Measurements from ENCODE around the gene RNF19B.
"Not testable (repeated sequence)": the region's sequence is repeated elsewhere in the genome, so short reads cannot be mapped to it uniquely, and the experiment has no call there.

RNF19B gene

GRCh38 chr1:32928715-32929114 lies 35.9 kb downstream of the RNF19B start:
- DNase-seq (ENCODE audit: low read depth) = no peak

- DNase-seq (ENCODE audit: low read depth) = no peak
These were observed 36.3 kb downstream of the RNF19B start for GRCh38 chr1:32928285-32928684.

GRCh38 chr1:32927441-32927840 lies 37.2 kb downstream of the RNF19B start:
- no peak for DNase-seq (ENCODE audit: low read depth)

GRCh38 chr1:32926562-32926961 lies 38.0 kb downstream of the RNF19B start:
- no peak for DNase-seq (ENCODE audit: low read depth)

GRCh38 chr1:32925403-32926162 lies 39.0 kb downstream of the RNF19B start:
- DNase-seq (ENCODE audit: low read depth) = no peak

- no peak for DNase-seq (ENCODE audit: low read depth)
These were observed 39.7 kb downstream of the RNF19B start for GRCh38 chr1:32924881-32925344.

GRCh38 chr1:32920833-32921232 lies 43.8 kb downstream of the RNF19B start:
- DNase-seq (ENCODE audit: low read depth) = no peak

- DNase-seq (ENCODE audit: low read depth) = no peak
These were observed 44.5 kb downstream of the RNF19B start for GRCh38 chr1:32919811-32920733.

- DNase-seq (ENCODE audit: low read depth) = no peak
These were observed 46.4 kb downstream of the RNF19B start for GRCh38 chr1:32918179-32918578.

- DNase-seq (ENCODE audit: low read depth) = no peak
These were observed 47.1 kb downstream of the RNF19B start for GRCh38 chr1:32917521-32917920.

- no peak for DNase-seq (ENCODE audit: low read depth)
These were observed 48.6 kb downstream of the RNF19B start for GRCh38 chr1:32915766-32916706.

GRCh38 chr1:32910319-32910718 lies 54.3 kb downstream of the RNF19B start:
- DNase-seq (ENCODE audit: low read depth) = no peak

GRCh38 chr1:32907435-32907834 lies 57.2 kb downstream of the RNF19B start:
- DNase-seq (ENCODE audit: low read depth) = no peak

- no peak for DNase-seq (ENCODE audit: low read depth)
These were observed 58.0 kb downstream of the RNF19B start for GRCh38 chr1:32906654-32907053.

GRCh38 chr1:32905588-32905987 lies 59.0 kb downstream of the RNF19B start:
- not testable (repeated sequence) for DNase-seq (ENCODE audit: low read depth)

GRCh38 chr1:32904797-32905196 lies 59.8 kb downstream of the RNF19B start:
- no peak for DNase-seq (ENCODE audit: low read depth)

GRCh38 chr1:32903991-32904785 lies 60.4 kb downstream of the RNF19B start:
- DNase-seq (ENCODE audit: low read depth) = no peak

- no peak for DNase-seq (ENCODE audit: low read depth)
These were observed 62.1 kb downstream of the RNF19B start for GRCh38 chr1:32902535-32902920.

GRCh38 chr1:32901823-32902534 lies 62.6 kb downstream of the RNF19B start:
- DNase-seq (ENCODE audit: low read depth) = no peak

All from T follicular helper cell (primary cell).